HepG2 (cell line): ENCODE measurements around the gene WDFY1. TPM values are rescaled to one million over a fixed set of nuclear protein-coding genes. Genes with fewer than 3 reads are reported as not detected.

Experiments used
- ATAC-seq: fragments of 200-7000 bp; cut with Tn5 transposase; 3 replicates; pipeline ENCODE4 v1.9.1; 2020; ENCODE audit warnings: mild to moderate bottlenecking, moderate library complexity
- BruUV-seq: library from RNA; stranded (reverse); fragments of 400-500 nt; replicated peaks from 2 replicates; lab custom pipeline; 2021; lab: Mats Ljungman, UMichigan
- CTCF ChIA-PET: fragments of 300-600 bp; formaldehyde crosslinking; extraction: SDS; loops from one replicate; lab custom pipeline; 2021; ENCODE audit warnings: low total read pairs, inconsistent platforms, low intra/inter-chr PET ratio; lab: Yijun Ruan, JAX
- POLR2A ChIA-PET: fragments of 350-600 bp; sonication (Branson Sonifier 250); formaldehyde crosslinking; loops from one replicate; lab custom pipeline; 2020; ENCODE audit warnings: antibody characterized with exemption, inconsistent platforms; lab: Yijun Ruan, JAX
- DNase-seq: peaks from one replicate; pipeline ENCODE4 v3.0.0-alpha.2; 2015; ENCODE audit warnings: low spot score
- FAIRE-seq: peaks from 3 replicates; lab custom pipeline; 2011; peaks lifted over from hg19 to GRCh38; lab: Jason Lieb, UNC
- H2AFZ ChIP-seq: one replicate; pipeline ENCODE4 v1.6.1; 2011; ENCODE audit warnings: low read length, inconsistent platforms
- H3K27ac ChIP-seq: fragments of 300-600 bp; 3 replicates; pipeline ENCODE4 v1.8.0; 2011; ENCODE audit warnings: mixed run types, mild to moderate bottlenecking, mixed read lengths, low read length, inconsistent platforms; ENCODE audit not compliant: insufficient read depth; ENCODE audit errors: extremely low read length
- H3K27me3 ChIP-seq, 2 experiments: fragments of 200-600 bp in 1 of 2; 2 replicates in 1 of 2; 3 replicates in 1 of 2; pipeline versions ENCODE4 v1.6.0 to v1.8.0; 2011; ENCODE audit warnings: low read length in 2 of 2, mild to moderate bottlenecking in 2 of 2, moderate library complexity in 2 of 2, inconsistent platforms in 1 of 2; ENCODE audit not compliant: insufficient read depth in 2 of 2, control insufficient read depth in 1 of 2
- H3K36me3 ChIP-seq, 2 experiments: fragments of 200-600 bp in 1 of 2; replicated peaks in 1 of 2; 2 replicates in 1 of 2; 3 replicates in 1 of 2; pipeline versions ENCODE4 v1.5.1 to v1.8.0; 2011; ENCODE audit warnings: low read length in 2 of 2, inconsistent platforms in 1 of 2; ENCODE audit not compliant: insufficient read depth in 2 of 2, control insufficient read depth in 1 of 2
- H3K4me1 ChIP-seq: 2 replicates; pipeline ENCODE4 v1.5.1; 2012; ENCODE audit warnings: low read length, inconsistent platforms; ENCODE audit not compliant: insufficient read depth
- H3K4me2 ChIP-seq: 2 replicates; pipeline ENCODE4 v1.6.0; 2011; ENCODE audit warnings: low read depth, low read length, inconsistent platforms
- H3K4me3 ChIP-seq, 3 experiments: fragments of 200-600 bp in 1 of 3; sonication (generic), shearing (Covaris generic) in 1 of 3; replicated peaks in 1 of 3; 2 replicates each; pipeline ENCODE4 v1.5.1; 2011 to 2016; ENCODE audit warnings: low read length in 3 of 3, inconsistent platforms in 2 of 3, low read depth in 2 of 3, mild to moderate bottlenecking in 2 of 3, control low read depth in 1 of 3, mixed read lengths in 1 of 3; ENCODE audit not compliant: insufficient read depth in 1 of 3
- H3K79me2 ChIP-seq: one replicate; pipeline ENCODE4 v1.6.1; 2011; ENCODE audit warnings: low read length, inconsistent platforms; ENCODE audit not compliant: insufficient read depth
- H3K9ac ChIP-seq: 2 replicates; pipeline ENCODE4 v1.6.0; 2011; ENCODE audit warnings: mild to moderate bottlenecking, low read depth, low read length, inconsistent platforms; ENCODE audit not compliant: insufficient read depth
- H3K9me3 ChIP-seq: 2 replicates; pipeline ENCODE4 v1.5.1; 2012; ENCODE audit warnings: mild to moderate bottlenecking, low read length
- H4K20me1 ChIP-seq: 2 replicates; pipeline ENCODE4 v1.6.0; 2011; ENCODE audit warnings: inconsistent platforms, mild to moderate bottlenecking, low read length, moderate library complexity; ENCODE audit not compliant: insufficient read depth
- ARID2 ChIP-seq: sonication (generic); formaldehyde crosslinking; IDR thresholded peaks from 2 replicates; pipeline ENCODE4 v1.8.1; 2022; ENCODE audit warnings: mild to moderate bottlenecking, missing genetic modification reagents, borderline replicate concordance
- HOXA9 ChIP-seq: sonication (generic); formaldehyde crosslinking; IDR thresholded peaks from 2 replicates; pipeline ENCODE4 v1.8.1; 2022; ENCODE audit warnings: missing genetic modification reagents, mild to moderate bottlenecking, moderate library complexity, borderline replicate concordance
- PHF8 ChIP-seq: sonication (generic); formaldehyde crosslinking; IDR thresholded peaks from 2 replicates; pipeline ENCODE4 v1.5.0; 2020; ENCODE audit warnings: missing genetic modification reagents
- RBM39 ChIP-seq: fragments of 200-400 bp; formaldehyde crosslinking; IDR thresholded peaks from one replicate; pipeline ENCODE4 v1.6.1; 2018; ENCODE audit warnings: antibody characterized with exemption, mild to moderate bottlenecking, low read depth, low read length; ENCODE audit not compliant: poor library complexity, severe bottlenecking
- RFXAP ChIP-seq: sonication (generic); formaldehyde crosslinking; IDR thresholded peaks from 2 replicates; pipeline ENCODE4 v1.4.0; 2020; ENCODE audit warnings: missing genetic modification reagents, borderline replicate concordance
- SMYD3 ChIP-seq: sonication (generic); formaldehyde crosslinking; IDR thresholded peaks from 2 replicates; pipeline ENCODE4 v1.8.1; 2023; ENCODE audit warnings: mild to moderate bottlenecking, missing genetic modification reagents
- ZNF331 ChIP-seq: sonication (generic); formaldehyde crosslinking; IDR thresholded peaks from 2 replicates; pipeline ENCODE4 v1.4.0; 2020; ENCODE audit warnings: missing genetic modification reagents
- ZNF460 ChIP-seq: sonication (generic); formaldehyde crosslinking; IDR thresholded peaks from 2 replicates; pipeline ENCODE4 v1.5.1; 2020; ENCODE audit warnings: missing genetic modification reagents, mild to moderate bottlenecking, borderline replicate concordance
- ZNF484 ChIP-seq: sonication (generic); formaldehyde crosslinking; IDR thresholded peaks from 2 replicates; pipeline ENCODE4 v1.5.1; 2020; ENCODE audit warnings: mild to moderate bottlenecking, low read depth, missing genetic modification reagents, borderline replicate concordance
- ZNF674 ChIP-seq: sonication (generic); formaldehyde crosslinking; IDR thresholded peaks from 2 replicates; pipeline ENCODE4 v1.5.0; 2020; ENCODE audit warnings: low read depth, mild to moderate bottlenecking, missing genetic modification reagents
- WGBS: methylation state at CpG from one replicate; pipeline ENCODE4 v1.1.6; 2017; ENCODE audit warnings: low lambda C conversion rate; 5-methylcytosine and 5-hydroxymethylcytosine counted together
- in situ Hi-C: cut with HindIII; loops from 2 replicates; pipeline ENCODE4 v1.10.0; 2017; ENCODE audit warnings: low pct_unique_long_range_greater_than_20kb; ENCODE audit not compliant: extremely low pct_ligation_motif_present
- intact Hi-C: fragments of 100-400 bp; cut with micrococcal nuclease; formaldehyde crosslinking; loops from one replicate; pipeline ENCODE4 v1.10.0; 2022; ENCODE audit not compliant: unreplicated experiment
- polyA plus RNA-seq, 8 experiments: library from polyadenylated mRNA; depleted of rRNA in 3 of 8; stranded (reverse) in 7 of 8; unstranded in 1 of 8; fragments of >200 nt; fragmentation: Illumina TruSeq in 4 of 8; extraction: Trizol in 4 of 8; gene quantifications; 2 replicates each; pipeline versions ENCODE4 v1.2.1 to v1.2.3, GENCODE V29; 2011 to 2016; ENCODE audit warnings: low read depth in 4 of 8, missing spikeins in 1 of 8, mixed read lengths in 1 of 8; ENCODE audit not compliant: insufficient read depth in 1 of 8
- total RNA-seq, 5 experiments: library from RNA; depleted of rRNA; stranded (reverse); fragments of >200 nt; fragmentation: Illumina TruSeq; extraction: Trizol; gene quantifications; 2 replicates each; pipeline ENCODE4 v1.2.3, GENCODE V29; 2016; ENCODE audit warnings: low read depth in 1 of 5
- TF ChIP-seq, protein P1 (sequence below): sonication (generic); formaldehyde crosslinking; IDR thresholded peaks from 2 replicates; pipeline ENCODE4 v1.5.0; 2020; ENCODE audit warnings: mild to moderate bottlenecking, missing genetic modification reagents
- TF ChIP-seq, protein P2 (sequence below): sonication (generic); formaldehyde crosslinking; IDR thresholded peaks from 2 replicates; pipeline ENCODE4 v1.4.0; 2020; ENCODE audit warnings: missing genetic modification reagents, borderline replicate concordance
- TF ChIP-seq, protein P3 (sequence below): sonication (generic); formaldehyde crosslinking; IDR thresholded peaks from 2 replicates; pipeline ENCODE4 v1.5.0; 2020; ENCODE audit warnings: missing genetic modification reagents

Gene WDFY1
- total and polyA plus RNA-seq, 2 of the 13 experiments (the other 11 are each of a cell fraction or from before 2014, with no cell fraction given) = 77.0 to 78.4 TPM

DNA sequence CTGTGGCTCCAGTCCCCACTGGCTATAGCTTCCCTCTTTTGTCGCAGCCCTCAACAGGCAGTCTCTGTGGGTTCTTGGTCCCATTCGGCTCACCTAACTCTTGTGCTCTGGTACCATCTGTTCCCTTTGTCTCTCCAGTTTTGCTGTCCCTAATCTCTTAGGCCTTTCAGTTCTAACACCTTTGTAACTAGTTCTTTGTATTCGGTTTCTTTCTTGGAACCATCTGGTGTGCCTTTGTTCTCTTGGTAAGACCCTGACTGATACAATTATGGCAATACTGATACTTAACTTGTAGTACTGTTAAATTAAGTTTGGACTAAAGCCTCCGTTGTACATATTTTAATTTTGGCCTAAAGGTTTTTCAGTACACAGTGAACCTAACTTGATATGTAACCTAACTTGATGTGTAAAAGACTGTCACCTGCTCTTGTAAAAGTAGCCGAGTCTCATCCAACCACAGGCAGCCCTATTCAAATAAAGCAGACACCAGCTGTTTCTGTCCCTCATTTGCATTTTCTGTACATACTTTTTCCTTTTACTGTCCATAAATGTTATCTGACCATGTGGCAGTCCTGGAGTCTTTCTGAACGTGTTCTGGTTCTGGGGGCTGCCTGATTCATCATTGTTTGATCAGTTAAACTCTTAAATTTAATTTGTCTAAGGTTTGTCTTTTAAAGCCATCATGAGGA is 7.3 kb upstream of the WDFY1 start:
- Histone ChIP-seq H3K79me2 (peaks cover 2% of the 10 kb centered on the region), H3K36me3 (no peaks in the 10 kb centered on the region), H3K9ac (no peak overlapping the region), H3K4me3 (no peak overlapping the region), H3K4me2 (peak overlapping the region; percentile 29; the same call in 1 of the 2 replicates), H3K9me3 (no peaks in the 10 kb centered on the region), H4K20me1 (no peaks in the 10 kb centered on the region), H3K27ac (no peak overlapping the region), H2AFZ (peak overlapping the region; percentile 16), H3K27me3 (no peaks in the 10 kb centered on the region), H3K4me1 (peaks cover 38% of the 10 kb centered on the region)
- intact Hi-C loops = loop anchor here (1.0 kb wide), 1 partner anchor 16 kb away; no protein-coding TSS in a partner anchor
- no peak for FAIRE-seq
- ChIA-PET POLR2A (no interaction called here), CTCF (no interaction called here)
- whole genome bisulfite sequencing = 67% methylated on average over 6 of the region's 6 CpGs
- no TSS peak for BruUV-seq
- 0 out of 3 replicates have a peak, but pooled peaks have one; percentile 10 for ATAC-seq
- no peak for DNase-seq
- TF ChIP-seq SMYD3 (CRISPR knock-in tag) (no peak), RBM39 (no peak), ZNF331 (CRISPR knock-in tag) (no peak), ZNF674 (no peak), ZNF484 (CRISPR knock-in tag) (no peak), PHF8 (CRISPR knock-in tag) (no peak), RFXAP (CRISPR knock-in tag) (no peak), ZNF460 (CRISPR knock-in tag) (no peak), ARID2 (CRISPR knock-in tag) (no peak), HOXA9 (no peak)
- TF ChIP-seq, protein P1, sequence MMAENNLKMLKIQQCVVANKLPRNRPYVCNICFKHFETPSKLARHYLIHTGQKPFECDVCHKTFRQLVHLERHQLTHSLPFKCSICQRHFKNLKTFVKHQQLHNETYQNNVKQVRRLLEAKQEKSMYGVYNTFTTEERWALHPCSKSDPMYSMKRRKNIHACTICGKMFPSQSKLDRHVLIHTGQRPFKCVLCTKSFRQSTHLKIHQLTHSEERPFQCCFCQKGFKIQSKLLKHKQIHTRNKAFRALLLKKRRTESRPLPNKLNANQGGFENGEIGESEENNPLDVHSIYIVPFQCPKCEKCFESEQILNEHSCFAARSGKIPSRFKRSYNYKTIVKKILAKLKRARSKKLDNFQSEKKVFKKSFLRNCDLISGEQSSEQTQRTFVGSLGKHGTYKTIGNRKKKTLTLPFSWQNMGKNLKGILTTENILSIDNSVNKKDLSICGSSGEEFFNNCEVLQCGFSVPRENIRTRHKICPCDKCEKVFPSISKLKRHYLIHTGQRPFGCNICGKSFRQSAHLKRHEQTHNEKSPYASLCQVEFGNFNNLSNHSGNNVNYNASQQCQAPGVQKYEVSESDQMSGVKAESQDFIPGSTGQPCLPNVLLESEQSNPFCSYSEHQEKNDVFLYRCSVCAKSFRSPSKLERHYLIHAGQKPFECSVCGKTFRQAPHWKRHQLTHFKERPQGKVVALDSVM = no peak
- TF ChIP-seq, protein P2, sequence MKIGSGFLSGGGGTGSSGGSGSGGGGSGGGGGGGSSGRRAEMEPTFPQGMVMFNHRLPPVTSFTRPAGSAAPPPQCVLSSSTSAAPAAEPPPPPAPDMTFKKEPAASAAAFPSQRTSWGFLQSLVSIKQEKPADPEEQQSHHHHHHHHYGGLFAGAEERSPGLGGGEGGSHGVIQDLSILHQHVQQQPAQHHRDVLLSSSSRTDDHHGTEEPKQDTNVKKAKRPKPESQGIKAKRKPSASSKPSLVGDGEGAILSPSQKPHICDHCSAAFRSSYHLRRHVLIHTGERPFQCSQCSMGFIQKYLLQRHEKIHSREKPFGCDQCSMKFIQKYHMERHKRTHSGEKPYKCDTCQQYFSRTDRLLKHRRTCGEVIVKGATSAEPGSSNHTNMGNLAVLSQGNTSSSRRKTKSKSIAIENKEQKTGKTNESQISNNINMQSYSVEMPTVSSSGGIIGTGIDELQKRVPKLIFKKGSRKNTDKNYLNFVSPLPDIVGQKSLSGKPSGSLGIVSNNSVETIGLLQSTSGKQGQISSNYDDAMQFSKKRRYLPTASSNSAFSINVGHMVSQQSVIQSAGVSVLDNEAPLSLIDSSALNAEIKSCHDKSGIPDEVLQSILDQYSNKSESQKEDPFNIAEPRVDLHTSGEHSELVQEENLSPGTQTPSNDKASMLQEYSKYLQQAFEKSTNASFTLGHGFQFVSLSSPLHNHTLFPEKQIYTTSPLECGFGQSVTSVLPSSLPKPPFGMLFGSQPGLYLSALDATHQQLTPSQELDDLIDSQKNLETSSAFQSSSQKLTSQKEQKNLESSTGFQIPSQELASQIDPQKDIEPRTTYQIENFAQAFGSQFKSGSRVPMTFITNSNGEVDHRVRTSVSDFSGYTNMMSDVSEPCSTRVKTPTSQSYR (CRISPR knock-in tag) = no peak
- TF ChIP-seq, protein P3, sequence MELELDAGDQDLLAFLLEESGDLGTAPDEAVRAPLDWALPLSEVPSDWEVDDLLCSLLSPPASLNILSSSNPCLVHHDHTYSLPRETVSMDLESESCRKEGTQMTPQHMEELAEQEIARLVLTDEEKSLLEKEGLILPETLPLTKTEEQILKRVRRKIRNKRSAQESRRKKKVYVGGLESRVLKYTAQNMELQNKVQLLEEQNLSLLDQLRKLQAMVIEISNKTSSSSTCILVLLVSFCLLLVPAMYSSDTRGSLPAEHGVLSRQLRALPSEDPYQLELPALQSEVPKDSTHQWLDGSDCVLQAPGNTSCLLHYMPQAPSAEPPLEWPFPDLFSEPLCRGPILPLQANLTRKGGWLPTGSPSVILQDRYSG (CRISPR knock-in tag) = no peak
- TF ChIP-seq, all 625 proteins: peak for 0
- in situ Hi-C loops = no loop called here
